Measurements from ENCODE around the gene CAPN7.

The CAPN7 gene

DNA sequence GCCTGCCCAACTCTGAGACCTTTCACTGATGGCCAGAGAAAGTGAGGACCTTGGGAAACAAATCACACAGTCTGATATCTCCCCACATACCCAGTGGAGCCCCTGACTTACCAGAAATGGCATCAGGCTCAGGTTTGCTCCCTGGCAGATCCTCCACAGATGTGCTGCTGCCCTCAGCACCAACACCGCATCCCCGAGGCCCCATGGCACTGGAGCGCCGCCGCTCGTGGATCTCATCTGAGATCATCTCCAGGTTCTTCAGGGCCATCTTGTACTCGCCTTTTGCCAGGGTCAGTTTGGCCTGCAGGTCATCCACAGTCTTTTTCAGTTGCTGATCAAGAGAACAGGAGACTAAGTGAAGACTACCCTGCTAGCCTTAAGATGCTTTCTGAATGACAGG lies 52.7 kb downstream of the CAPN7 start:
- TF ChIP-seq, protein P1, sequence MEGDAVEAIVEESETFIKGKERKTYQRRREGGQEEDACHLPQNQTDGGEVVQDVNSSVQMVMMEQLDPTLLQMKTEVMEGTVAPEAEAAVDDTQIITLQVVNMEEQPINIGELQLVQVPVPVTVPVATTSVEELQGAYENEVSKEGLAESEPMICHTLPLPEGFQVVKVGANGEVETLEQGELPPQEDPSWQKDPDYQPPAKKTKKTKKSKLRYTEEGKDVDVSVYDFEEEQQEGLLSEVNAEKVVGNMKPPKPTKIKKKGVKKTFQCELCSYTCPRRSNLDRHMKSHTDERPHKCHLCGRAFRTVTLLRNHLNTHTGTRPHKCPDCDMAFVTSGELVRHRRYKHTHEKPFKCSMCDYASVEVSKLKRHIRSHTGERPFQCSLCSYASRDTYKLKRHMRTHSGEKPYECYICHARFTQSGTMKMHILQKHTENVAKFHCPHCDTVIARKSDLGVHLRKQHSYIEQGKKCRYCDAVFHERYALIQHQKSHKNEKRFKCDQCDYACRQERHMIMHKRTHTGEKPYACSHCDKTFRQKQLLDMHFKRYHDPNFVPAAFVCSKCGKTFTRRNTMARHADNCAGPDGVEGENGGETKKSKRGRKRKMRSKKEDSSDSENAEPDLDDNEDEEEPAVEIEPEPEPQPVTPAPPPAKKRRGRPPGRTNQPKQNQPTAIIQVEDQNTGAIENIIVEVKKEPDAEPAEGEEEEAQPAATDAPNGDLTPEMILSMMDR (IDR thresholded peaks at IDR 0.05), result no peak

DNA sequence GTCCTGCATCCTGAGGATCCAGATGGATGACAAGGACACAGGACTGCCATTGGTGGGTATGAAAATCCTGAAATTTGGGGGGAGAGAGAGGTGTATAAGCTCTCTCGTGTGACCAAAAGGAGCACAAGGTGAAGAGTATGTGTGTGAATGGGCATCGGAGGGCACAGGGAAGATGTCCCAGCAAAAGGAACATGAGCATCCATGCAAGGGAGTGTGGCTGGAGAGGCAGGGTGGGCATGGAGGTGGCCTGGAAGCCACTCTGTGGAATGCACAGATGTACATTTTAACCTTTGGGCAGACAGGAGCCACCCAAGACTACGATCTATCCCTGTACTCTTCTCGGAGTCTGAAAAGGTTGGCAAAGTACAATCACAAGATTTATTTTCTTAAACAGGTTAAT lies 54.5 kb downstream of the CAPN7 start:
- TF ChIP-seq, protein P1 (IDR thresholded peaks at IDR 0.05), result no peak

DNA sequence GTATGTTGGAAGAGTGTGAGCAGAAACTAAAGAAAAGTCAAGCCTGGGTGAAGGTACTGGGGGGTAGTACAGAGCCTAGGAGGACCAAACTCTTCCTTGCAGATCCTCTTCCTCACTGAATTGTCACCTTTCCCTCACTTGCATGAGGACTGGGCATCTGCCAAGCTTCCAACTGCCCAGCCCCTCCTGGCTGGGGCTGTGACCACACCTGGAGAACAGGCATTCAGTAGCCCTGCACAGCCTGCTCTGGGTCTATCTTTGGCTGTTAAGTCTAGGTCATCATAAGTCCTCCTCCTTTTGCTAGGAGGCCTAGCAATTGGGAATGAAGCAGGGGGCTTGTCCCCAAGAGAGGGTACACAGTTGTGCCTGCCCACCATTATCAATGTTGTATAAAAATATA lies 55.2 kb downstream of the CAPN7 start:
- TF ChIP-seq, protein P1 (IDR thresholded peaks at IDR 0.05), result no peak

DNA sequence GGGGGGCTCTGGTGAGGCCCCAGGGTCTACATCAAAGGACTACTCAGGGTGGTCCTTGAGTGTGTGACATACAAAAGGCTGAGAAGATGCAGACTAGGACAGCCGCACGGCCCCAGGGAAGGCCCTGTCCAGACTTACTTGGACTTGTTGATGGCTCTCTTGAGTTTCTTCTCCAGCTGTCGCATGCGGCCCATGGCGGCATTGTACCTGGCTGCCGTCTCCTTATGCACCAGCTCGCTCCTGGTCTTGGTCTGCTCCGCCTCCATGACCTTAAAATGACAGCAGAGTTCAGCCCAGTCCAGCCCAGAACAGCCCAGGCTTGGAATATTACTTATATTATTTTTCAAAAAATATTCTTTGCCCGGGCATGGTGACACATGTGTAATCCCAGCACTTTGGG lies 56.0 kb downstream of the CAPN7 start:
- TF ChIP-seq, protein P1 (IDR thresholded peaks at IDR 0.05), result no peak

DNA sequence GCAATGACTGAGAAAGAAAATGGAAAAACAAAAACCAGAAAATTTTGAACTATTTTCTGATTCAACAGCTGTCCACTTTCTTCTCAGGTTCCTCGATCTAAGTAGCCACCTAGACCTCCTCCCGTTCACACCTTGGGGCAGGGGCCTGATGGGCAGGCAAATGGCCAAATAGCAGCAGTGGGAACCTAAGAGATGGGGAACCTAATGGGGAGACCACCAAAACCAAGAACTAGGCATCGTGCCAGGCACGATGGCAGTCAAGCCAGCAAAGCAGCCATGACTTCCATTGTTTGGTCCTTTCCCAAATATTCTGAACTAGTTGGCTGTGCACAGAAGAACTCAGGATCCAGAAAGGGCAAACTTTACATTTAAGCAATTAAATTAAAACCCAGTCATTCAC lies 57.1 kb downstream of the CAPN7 start:
- TF ChIP-seq, protein P1 (IDR thresholded peaks at IDR 0.05), result no peak

DNA sequence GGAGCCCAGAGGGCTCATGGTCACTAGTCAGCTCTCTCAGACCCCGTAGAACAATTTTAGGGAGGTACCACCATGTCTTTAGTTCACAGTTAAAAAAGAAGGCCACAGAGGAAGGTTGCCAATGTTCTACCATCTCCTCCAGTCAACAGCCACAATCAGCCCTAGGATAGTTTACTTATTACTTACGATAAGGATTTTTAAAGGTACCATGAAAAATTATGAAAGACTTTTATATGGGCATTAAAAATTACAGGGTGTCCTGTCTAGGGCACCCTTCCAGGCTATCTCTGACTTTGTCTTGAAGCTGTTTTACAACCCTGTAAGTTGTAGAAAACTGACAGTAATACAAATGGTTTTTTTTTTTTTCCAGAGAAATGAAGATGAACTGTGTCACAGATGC lies 57.9 kb downstream of the CAPN7 start:
- TF ChIP-seq, protein P1 (IDR thresholded peaks at IDR 0.05), result no peak

DNA sequence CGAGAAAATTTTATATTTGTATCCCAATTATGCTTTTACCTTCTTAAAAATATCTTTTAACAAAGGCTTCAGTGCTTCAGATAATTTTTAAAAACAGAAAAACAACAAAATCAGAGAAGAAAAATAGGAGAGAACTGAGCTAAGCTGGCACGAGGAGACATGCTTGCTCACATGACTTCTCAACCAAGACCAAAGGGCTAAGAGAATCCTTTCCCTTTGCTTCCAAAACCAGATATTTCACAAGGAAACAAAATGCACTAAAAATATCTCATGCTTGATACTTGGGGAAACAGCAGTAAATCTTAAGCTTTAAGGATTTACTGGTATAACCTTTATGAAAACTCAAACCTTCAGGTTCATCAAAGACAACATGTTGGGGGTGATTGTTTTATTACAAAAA lies 58.4 kb downstream of the CAPN7 start:
- TF ChIP-seq, protein P1 (IDR thresholded peaks at IDR 0.05), result no peak
